Large intestine (tissue), 3 donors: Measurements from ENCODE around the gene FNDC10. TPM values are rescaled to one million over a fixed set of nuclear protein-coding genes. Genes with fewer than 3 reads are reported as not detected.
A peak's percentile ranks its signal among the peaks of the same experiment; 100 is the strongest.
"Not testable (repeated sequence)": the region's sequence is repeated elsewhere in the genome, so short reads cannot be mapped to it uniquely, and the experiment has no call there.

Experiments
- DNase-seq, 2 donors: peaks; one replicate each; pipeline versions ENCODE4 v3.0.0 to v3.0.0-alpha.2; 2013
- H3K27ac ChIP-seq: one replicate; pipeline ENCODE4 v1.5.1; 2013; ENCODE audit warnings: low read length
- H3K27me3 ChIP-seq: 2 replicates; pipeline ENCODE4 v1.6.1; 2013; ENCODE audit warnings: low read length; ENCODE audit not compliant: control insufficient read depth, insufficient read depth
- H3K36me3 ChIP-seq: 2 replicates; pipeline ENCODE4 v1.6.1; 2013; ENCODE audit warnings: low read length; ENCODE audit not compliant: control insufficient read depth, insufficient read depth
- H3K4me1 ChIP-seq: one replicate; pipeline ENCODE4 v1.6.1; 2013; ENCODE audit warnings: low read length; ENCODE audit not compliant: control insufficient read depth, insufficient read depth
- H3K4me3 ChIP-seq: one replicate; pipeline ENCODE4 v1.5.1; 2013; ENCODE audit warnings: low read length
- H3K9me3 ChIP-seq: one replicate; pipeline ENCODE4 v1.6.1; 2013; ENCODE audit warnings: mild to moderate bottlenecking, low read depth, low read length, moderate library complexity; ENCODE audit not compliant: control insufficient read depth
- WGBS: methylation state at CpG from one replicate; pipeline ENCODE4 v1.1.5; 2013; ENCODE audit warnings: low lambda C conversion rate; ENCODE audit not compliant: insufficient coverage; 5-methylcytosine and 5-hydroxymethylcytosine counted together
- polyA plus RNA-seq: library from polyadenylated mRNA; unstranded; fragments of 120-200 nt; gene quantifications from one replicate; pipeline ENCODE4 v1.2.1, GENCODE V29; 2013

FNDC10 gene
- polyA plus RNA-seq, 1 donor: 2.4 TPM

DNA sequence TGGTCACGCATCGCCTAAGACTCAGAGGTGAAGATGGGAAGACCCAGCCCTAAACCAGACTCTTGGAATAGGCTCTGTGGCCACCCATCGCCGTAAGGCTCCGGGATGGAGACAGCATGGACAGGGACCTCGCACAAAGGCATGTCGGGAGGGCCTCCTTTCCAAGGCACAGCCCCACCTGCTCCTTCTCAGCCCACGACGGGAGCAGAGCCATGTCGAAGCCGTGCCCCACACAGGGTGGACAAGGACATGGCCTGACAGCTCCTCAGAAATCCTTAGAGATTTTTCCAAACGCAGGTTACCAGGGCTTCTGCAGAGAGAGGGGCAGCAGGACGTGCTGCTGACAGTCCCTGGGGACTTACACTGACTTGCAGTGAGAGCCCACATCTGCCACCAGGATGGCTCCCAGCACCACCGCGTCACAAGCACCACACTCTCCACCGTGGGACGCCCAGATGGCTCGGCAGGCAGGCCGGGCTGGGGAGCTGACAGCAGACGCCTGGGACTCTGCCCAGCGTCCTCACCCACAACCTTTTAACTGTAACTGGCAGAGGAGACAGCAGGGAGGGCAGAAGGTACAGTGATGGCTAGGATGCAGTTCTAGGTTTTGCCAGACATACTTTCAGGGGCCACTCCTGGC is 37.3 kb downstream of the FNDC10 start:
- no peaks in the 10 kb centered on the region for H3K27me3 ChIP-seq
- H3K27ac ChIP-seq: no peak overlapping the region
- no peaks in the 10 kb centered on the region for H3K9me3 ChIP-seq
- DNase-seq: no peak
- no peaks in the 10 kb centered on the region for H3K4me1 ChIP-seq
- no CpG with 5 or more reads among the region's 21 CpGs for WGBS
- H3K36me3 ChIP-seq: peaks cover 49% of the 10 kb centered on the region
- H3K4me3 ChIP-seq: no peak overlapping the region

GRCh38 chr1:1561801-1562470 is 38.0 kb downstream of the FNDC10 start:
- Histone ChIP-seq H3K27me3 (no peaks in the 10 kb centered on the region), H3K36me3 (peaks cover 49% of the 10 kb centered on the region), H3K9me3 (no peaks in the 10 kb centered on the region), H3K4me3 (no peak overlapping the region), H3K4me1 (no peaks in the 10 kb centered on the region), H3K27ac (no peak overlapping the region)
- DNase-seq: no peak
- no CpG with 5 or more reads among the region's 15 CpGs for WGBS

- DNase-seq: no peak
- WGBS: no CpG with 5 or more reads among the region's 9 CpGs
- peaks cover 45% of the 10 kb centered on the region for H3K36me3 ChIP-seq
Measured at GRCh38 chr1:1560178-1560577, 39.8 kb downstream of the FNDC10 start.

DNA sequence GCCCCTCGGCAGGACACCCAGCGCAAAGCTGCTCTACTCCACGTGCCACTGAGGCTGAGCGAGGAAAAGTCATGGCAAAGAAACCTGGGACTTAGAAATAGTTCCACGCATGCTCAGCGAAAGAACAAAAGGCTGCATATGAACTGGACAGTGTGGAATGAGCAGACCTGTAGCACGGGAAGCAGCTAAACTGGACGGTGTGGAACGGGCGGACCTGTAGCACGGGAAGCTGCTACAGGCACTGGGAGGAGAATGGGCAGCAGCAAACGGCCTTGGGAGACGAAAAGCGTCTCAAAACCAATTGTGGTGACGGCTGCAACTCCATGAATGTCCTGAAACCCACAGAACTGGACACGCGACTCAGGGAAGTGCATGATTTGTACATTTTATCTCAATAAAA is 40.9 kb downstream of the FNDC10 start:
- H3K36me3 ChIP-seq: peaks cover 37% of the 10 kb centered on the region
- H3K27me3 ChIP-seq: no peaks in the 10 kb centered on the region
- no peak overlapping the region for H3K4me3 ChIP-seq
- DNase-seq: no peak
- H3K27ac ChIP-seq: no peak overlapping the region
- H3K9me3 ChIP-seq: no peaks in the 10 kb centered on the region
- no CpG with 5 or more reads among the region's 17 CpGs for WGBS
- H3K4me1 ChIP-seq: no peaks in the 10 kb centered on the region

More at GRCh38 chr1:1560178-1560577, 39.8 kb downstream of the FNDC10 start:
- no peak overlapping the region for H3K27ac ChIP-seq
- H3K27me3 ChIP-seq: no peaks in the 10 kb centered on the region
- no peaks in the 10 kb centered on the region for H3K4me1 ChIP-seq
- H3K4me3 ChIP-seq: no peak overlapping the region
- H3K9me3 ChIP-seq: no peaks in the 10 kb centered on the region

DNA sequence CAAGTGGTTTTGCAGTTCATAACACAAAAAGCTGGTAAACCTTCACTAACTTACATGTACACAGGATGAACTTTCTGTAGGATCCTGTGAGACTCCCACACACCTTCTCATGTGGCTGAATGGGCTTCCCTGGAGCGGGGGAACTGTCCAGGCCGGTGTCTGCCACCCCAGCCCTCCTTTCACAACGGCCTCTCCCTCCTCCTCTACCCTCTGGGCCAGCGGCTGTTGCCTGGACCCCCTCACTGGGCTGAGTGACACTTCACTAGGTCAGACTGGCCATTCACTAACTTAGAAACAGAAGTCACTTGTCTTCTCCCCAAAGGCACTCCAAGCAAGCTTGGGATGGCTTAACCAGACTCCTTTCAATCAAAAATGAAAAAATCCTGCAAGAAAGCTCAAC is 41.3 kb downstream of the FNDC10 start:
- Histone ChIP-seq H3K36me3 (peaks cover 32% of the 10 kb centered on the region), H3K4me3 (no peak overlapping the region), H3K27me3 (no peaks in the 10 kb centered on the region), H3K4me1 (no peaks in the 10 kb centered on the region), H3K9me3 (no peaks in the 10 kb centered on the region), H3K27ac (no peak overlapping the region)
- no CpG with 5 or more reads among the region's 4 CpGs for WGBS
- DNase-seq: no peak

DNA sequence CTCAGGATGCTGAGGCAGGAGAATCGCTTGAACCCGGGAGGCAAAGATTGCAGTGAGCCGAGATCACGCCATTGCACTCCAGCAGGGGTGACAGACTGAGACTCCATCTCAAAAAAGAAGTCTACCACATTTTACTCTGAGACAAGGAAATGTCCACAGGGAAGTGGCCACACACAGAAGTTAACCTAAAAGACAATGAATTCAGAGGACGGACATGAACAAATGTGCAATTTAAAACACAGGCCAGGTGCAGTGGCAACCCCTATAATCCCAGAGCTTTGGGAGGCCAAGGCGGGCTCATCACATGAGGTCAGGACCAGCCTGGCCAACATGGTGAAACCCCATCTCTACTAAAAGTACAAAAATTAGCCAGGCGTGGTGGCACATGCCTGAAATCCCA is 42.2 kb downstream of the FNDC10 start:
- not testable (repeated sequence) for H3K27ac ChIP-seq, H3K27me3 ChIP-seq, H3K4me3 ChIP-seq, DNase-seq, H3K4me1 ChIP-seq, H3K9me3 ChIP-seq
- no CpG with 5 or more reads among the region's 7 CpGs for WGBS
- H3K36me3 ChIP-seq: peaks cover 23% of the 10 kb centered on the region

DNA sequence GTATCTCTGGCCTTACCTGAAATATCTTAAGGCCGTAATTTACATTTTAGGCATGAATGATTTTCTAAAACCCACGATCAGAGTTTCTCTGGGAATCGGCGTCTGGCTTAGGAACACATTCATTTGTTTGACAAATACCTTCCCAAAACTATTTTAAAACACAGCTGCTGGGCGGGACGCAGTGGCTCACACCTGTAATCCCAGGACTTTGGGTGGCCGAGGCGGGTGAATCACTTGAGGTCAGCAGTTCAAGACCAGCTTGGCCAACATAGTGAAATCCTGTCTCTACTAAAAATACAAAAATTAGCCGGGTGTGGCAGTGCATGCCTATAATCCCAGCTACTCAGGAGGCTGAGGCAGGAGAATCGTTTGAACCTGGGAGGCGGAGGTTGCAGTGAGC is 43.0 kb downstream of the FNDC10 start:
- H3K27me3 ChIP-seq, DNase-seq, H3K27ac ChIP-seq, H3K4me1 ChIP-seq, H3K4me3 ChIP-seq, H3K9me3 ChIP-seq: not testable (repeated sequence)
- peaks cover 16% of the 10 kb centered on the region for H3K36me3 ChIP-seq
- WGBS: 100% methylated on average over 1 of the region's 11 CpGs

DNA sequence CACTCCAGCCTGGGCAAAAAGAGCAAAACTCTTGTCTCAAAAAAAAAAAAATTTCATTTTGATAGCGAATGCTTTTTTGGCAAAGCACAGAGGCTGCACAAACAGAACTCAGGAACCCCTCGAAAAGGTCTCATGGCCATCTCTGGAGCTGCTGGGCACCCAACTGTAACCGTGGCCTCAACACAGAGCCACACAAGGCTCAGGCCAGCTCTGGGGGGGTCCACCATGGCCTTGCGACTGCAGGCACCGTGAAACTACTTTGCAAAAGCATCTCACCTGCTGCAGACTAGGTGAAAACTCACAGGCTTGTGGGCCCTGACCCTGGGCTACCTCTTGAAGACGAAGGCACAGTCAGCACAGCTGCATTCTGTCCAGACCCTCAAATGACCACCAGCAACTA is 43.4 kb downstream of the FNDC10 start:
- Histone ChIP-seq H3K27ac (no peak overlapping the region), H3K36me3 (peaks cover 11% of the 10 kb centered on the region), H3K4me1 (no peaks in the 10 kb centered on the region), H3K27me3 (no peaks in the 10 kb centered on the region), H3K4me3 (no peak overlapping the region), H3K9me3 (no peaks in the 10 kb centered on the region)
- no CpG with 5 or more reads among the region's 6 CpGs for WGBS
- DNase-seq: no peak

- peaks cover 6% of the 10 kb centered on the region for H3K36me3 ChIP-seq
- H3K27me3 ChIP-seq: no peaks in the 10 kb centered on the region
- no peak overlapping the region for H3K4me3 ChIP-seq
- peak in 1 of 2 donors; percentile 33 for DNase-seq
- H3K4me1 ChIP-seq: no peaks in the 10 kb centered on the region
- H3K9me3 ChIP-seq: no peaks in the 10 kb centered on the region
- no peak overlapping the region for H3K27ac ChIP-seq
- no CpG with 5 or more reads among the region's 31 CpGs for WGBS
Measured at GRCh38 chr1:1554926-1555915, 44.7 kb downstream of the FNDC10 start.

DNA sequence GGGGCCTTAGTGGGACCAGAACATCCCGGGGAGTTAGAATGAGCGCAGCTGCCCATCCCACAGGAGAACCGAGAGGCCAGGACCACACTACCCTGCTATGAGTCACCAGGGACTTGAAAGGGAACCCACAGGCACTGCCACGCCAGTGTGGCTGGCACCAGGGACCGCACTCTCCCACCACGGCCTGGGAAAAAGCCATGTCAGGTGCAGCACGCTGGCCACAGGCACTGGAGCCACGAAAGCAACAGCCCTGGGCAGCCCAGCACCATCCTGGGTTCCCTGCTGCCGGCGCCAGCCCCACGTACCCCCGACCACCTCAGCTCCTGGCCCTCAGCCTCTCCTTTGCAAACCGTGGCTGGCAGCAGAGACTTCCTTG is 45.4 kb downstream of the FNDC10 start:
- Histone ChIP-seq H3K9me3 (no peaks in the 10 kb centered on the region), H3K4me1 (no peaks in the 10 kb centered on the region), H3K36me3 (peaks cover 2% of the 10 kb centered on the region), H3K27me3 (no peaks in the 10 kb centered on the region), H3K27ac (no peak overlapping the region), H3K4me3 (no peak overlapping the region)
- WGBS: no CpG with 5 or more reads among the region's 13 CpGs
- no peak for DNase-seq
